Epithelial cell of prostate (primary cell): ENCODE results near the gene PRDM13.

Experiments used
- DNase-seq: peaks from one replicate; pipeline ENCODE4 v3.0.0-alpha.2; 2011; ENCODE audit warnings: low read depth, low spot score
- H3K27ac ChIP-seq: fragments of 450-650 bp; 2 replicates; pipeline ENCODE4 v1.5.1; 2017; ENCODE audit warnings: mild to moderate bottlenecking

The PRDM13 gene

DNA sequence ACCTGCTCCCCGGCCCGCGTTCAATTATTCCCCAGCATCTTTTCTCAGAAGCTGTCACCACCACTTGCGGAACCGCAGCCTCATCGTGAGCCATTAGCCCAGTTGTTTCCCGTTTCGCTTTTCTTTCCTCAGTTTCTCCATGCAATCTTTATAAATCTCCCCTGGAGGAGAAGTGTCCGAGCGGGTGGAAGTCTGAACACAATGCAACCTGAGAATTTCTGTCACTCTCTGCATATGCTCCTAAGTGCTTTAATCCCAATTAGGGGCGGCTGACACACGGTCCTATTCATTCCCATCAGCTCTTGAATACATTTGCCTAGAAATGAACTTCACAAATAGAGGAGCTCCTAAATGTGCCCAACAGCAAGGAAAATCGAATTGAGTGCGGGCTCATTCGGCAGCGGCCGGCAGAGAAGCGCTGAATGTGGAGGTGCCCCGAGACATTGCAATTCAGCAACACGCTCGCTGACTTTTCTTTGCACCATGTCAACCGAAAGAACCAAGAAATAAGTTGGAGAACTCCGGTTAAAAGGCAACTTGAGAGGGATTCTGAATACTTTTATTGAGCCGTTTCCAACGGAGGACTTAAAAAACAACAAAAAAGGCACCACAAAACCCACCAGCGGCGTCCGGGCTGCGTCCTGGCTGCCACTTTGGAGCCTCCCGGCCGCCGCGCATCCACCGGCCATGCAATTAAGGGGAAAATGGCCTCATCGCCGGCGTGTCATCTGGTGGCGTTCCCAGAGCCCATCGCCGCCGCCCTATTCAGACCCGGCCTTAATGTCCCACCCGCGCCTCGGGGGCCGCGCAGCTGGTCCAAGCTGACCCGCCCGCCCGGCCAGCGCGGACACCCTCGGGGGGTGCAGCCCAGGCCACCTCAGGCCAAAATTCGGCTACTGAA lies 3.9 kb upstream of the PRDM13 start:
- H3K27ac ChIP-seq: no peak overlapping the region
- no peak for DNase-seq

DNA sequence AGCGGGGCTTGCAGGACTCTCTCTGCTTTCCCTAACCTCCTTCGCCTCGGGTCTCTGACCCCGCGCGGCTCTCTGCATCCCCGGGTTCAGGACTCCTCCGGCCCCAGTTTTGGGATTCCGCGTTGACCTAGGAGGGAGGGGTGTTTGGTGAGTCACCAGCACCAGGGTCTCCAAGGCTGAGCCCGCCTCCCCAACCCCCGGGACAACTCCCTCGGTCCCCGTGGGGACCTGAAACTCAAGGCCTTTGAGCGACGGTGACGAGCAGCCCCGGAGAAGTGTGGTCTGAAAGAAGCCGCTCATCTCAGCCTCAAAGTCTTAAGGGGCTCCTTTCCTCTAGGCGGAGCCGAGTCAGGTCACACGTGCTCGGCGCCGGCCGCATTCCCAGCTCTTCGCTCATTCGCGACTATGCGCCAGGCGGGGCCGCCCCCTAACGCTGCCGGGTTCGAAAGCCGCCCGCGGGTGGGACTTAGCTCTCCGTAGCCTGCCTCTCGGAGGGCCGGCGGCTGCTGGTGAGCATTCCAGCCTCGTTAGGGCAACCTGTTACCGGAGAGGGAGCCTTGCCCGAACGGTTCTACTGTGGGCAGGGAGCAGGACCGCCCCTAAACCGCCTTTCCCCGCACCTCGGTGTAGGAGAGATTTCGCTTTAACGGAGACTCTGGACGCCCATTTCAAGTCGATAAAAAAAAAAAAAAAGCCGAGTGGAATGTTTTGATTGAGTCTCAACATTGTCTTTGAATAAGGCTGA lies 3.0 kb upstream of the PRDM13 start:
- DNase-seq: no peak

DNA sequence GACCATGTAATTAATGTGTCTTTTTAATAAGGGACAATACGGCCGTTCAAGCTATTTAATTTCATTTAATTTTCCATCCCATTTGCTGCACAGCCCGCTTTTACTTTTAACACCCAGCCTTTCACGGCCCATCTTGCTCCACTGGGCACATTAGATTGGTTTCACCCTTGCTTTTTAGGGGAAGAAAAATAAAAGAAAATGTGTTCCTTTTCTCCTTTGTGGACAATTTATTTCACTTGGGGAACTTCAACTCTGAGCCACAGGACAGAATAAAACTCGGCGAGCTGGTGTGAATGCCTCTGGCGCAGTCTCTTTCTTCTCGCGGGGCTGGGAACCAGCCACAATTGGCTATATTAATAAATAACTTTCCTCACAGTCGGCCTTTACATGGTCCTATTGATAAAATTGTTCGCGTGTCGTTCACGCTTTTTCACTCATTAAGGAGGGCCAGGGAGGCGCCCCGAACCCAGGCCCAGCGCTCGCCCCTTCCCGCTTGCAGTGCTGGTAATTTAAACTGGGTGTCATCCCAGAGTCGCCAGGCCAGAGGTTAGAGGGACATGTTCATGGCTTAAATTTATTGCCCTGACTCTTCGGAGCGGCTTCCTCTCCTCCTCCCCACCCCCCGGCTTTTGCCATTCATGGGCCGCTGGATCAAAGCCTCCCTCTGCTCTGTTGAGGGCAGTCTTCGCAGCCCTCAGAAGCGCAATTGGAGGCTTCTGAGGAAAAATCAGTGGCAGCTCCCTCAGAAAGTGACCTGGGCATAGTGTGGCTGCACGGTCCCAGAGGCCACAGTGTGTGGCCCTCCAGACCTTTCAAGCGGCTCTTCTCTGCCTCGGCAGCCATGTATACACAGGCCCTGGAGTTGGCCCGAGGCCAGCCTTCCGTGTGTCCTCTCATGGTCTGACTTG lies 2.2 kb upstream of the PRDM13 start:
- H3K27ac ChIP-seq: no peak overlapping the region
- no peak for DNase-seq

More for the DNA sequence above, 3.0 kb upstream of the PRDM13 start:
- no peak overlapping the region for H3K27ac ChIP-seq

DNA sequence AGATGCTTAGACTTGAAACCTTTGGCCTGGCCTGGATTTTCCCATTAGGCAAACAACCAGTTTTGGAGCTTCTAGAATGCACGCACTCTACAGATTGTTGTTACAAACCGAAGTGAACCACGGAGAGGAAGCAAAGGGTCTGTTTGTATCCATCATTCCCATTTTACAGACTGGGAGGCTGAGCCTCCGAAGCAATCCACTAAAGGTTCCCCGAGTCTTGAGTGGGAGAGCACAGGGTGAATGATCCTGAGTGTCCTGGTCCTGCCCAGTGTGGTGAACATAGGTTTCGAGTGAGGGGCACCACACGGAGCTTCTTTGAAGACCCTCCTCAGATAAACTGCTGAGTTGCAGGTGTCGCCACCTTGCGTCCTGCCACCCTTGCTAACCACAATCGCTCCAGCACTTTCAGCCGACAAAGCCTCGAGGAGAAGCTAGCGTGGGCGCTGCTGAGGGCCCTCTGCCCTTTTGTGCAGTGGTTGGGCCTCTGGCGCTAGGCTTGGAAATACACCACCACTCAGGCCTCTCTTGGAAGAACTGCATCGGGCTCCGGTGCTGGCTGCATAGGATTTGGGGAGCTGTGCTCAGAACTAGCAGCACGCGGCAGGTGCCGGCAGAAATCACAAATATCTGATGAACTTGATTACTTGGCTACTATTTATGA lies 1.4 kb upstream of the PRDM13 start:
- DNase-seq: no peak
- H3K27ac ChIP-seq: no peak overlapping the region

DNA sequence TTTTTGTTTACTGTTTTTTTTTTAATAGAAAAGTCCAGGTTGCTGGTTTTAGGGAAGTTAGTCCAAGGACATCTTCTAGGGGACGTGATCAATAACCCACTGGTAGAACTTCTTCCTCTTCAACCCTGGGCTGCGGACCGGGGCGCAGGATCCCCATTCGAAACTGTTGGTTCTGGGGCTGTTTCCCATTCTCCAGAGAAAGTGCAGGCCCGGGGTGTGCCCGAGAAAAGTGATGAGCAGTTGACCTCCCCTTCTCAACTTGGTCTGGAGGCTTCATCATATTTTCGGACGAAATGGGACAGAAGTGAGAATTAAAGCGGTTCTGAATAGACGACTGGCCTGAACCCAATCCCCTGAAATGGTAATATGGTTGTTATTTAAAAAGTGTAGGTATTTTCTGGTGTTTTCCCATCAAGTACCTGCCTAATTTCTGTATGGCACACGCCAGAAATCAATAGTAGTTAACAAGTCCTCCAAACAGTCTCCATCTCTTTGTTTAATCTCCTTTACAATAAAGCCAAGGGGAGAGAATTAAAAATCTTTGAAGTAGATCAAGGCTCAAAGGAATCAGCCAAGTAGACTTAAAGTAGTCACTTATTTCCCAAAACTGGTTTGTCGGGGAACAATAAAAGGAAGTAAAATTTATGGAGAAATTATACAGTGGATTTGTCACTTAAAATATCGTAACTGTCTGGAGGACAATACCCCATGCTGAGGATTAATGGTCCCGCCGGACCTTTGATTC lies 550 bp upstream of the PRDM13 start:
- no peak for DNase-seq
- no peak overlapping the region for H3K27ac ChIP-seq

DNA sequence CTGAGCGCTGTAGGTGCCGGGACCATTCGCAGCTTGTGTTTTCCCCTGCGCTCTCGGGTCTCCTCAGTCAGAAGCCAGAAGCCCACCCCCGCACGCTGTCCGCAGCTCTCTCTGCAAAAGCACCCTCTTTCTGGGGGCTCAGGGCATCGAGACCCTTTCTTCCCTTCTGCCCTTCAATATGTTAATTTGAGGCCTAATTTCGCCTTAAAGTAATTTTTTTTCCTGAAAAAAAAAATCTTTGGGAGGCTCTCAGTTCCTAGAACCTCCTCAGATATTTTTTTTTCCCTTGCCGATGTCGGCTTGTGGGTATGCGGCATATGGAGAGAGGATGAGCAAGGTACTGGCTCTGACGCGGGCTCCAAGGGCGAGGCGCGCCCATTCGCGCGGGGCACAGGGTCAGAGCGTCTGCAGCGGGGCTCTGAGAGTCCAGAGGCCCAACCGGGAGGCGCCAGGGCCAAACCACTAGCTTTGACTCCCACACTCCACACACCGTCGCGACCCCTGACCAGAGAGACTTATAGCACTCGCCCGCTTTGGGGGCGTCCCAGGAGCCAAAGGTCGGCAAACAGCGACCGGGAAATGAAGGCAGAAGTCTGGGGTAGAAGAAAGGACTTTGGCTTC lies 893 bp downstream of the PRDM13 start:
- no peak overlapping the region for H3K27ac ChIP-seq
- DNase-seq: no peak

DNA sequence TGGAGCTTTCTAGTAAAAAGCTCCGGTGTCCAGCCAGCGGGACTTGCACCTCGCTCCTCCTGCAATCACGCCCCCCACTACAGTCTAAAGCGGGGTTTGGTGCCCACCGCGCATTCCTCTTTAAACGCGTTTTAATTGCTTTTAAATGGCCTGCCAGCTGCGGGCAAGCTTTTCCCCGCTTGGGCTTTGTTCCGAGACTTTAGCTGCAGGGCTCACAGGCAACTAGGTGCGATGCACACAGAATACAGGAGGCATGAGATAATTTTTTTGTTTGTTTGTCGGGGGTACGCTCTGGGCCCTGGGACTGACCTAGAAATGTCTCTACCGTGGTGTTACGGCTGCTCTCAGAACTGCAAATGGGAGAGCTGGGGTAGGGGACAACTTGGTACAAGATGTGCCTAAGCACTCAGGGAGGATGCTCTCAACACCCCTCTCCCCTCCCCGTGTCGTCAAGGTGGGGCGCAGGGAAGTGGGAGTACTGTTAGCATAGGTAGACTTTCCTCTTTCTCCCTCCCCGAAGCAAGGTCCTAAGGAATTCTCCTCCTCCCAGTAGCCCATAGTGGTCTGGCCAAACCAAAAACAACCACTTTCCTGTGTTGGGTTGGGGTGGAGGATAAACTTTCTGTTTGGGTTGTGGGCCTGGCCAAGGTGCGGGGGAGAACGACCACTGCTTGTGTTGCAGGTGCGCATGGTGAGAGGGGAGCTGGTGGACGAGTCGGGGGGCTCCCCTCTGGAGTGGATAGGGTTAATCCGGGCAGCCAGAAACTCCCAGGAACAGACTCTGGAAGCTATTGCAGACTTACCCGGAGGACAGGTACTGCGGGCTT lies 1.6 kb downstream of the PRDM13 start:
- no peak overlapping the region for H3K27ac ChIP-seq
- no peak for DNase-seq

DNA sequence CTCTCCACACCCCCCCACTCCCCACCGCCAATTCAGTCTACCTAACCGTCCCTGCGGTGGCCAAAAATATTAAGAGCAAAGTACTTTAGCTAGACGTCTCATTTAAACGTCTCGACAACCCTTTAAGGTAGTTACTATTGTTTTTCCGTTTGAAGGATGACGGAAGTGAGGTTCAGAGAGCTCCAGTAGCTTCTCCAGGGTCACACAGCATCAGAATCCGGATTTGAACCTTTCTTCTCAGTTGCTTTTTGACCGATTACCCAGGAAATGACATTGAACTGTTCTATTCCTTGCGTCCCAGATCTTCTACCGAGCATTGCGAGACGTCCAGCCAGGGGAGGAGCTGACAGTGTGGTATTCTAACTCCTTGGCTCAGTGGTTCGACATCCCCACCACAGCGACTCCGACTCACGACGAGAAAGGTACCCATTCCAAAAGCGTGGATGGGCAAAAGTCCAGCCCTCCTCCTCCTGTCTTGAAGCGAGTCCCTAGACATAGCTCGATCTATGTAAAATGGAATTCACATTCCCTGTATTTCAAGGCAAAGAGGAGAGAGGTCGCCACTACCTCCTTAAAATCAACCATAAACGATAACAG lies 2.4 kb downstream of the PRDM13 start:
- no peak overlapping the region for H3K27ac ChIP-seq
- DNase-seq: no peak

DNA sequence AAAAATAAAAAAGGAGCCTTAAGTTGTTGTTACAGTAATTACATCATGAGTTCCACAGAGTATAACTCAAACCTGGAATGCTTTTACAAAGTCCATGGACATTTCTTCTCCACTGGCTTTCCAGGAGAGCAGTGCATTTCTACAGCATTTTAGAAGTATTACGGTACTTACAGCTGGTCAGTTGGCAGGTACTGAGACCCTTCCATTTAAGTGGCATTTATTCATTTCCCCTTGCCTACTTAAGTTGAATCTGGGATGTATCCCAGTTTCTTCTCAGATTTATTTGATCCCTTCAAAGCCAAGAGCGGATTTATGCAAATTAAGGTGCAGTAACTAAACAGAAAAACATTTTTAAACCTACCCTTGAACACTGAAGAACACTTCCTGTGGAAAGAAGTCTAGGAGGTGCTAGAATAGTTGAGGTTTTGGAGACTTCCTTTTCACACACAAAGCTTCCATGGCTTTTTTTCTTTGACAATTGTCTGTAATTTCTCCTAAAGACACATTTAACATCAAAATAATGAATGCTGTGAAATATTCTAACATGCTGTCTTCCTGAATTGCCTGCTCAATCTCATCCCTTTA lies 3.4 kb downstream of the PRDM13 start:
- no peak overlapping the region for H3K27ac ChIP-seq
- DNase-seq: no peak

DNA sequence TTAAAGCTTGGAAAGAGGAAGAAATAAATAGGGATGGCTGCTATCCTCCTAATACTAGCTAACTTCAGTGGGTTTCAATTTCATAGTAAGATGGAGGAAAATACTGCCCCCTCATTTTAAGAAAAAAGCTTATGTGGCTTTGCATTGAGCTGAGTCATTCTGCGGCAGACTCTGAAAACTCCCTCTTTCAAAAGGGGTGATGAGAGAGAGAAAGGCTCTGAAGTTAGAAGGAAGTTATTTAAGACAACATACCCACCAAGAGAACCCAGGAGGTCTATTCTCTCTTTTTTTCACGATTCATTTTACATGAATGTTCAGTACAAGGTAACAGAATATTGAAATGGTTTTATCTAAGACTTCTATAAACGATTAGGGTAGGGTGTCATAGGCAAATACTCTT lies 4.5 kb downstream of the PRDM13 start:
- DNase-seq: no peak
- no peak overlapping the region for H3K27ac ChIP-seq

DNA sequence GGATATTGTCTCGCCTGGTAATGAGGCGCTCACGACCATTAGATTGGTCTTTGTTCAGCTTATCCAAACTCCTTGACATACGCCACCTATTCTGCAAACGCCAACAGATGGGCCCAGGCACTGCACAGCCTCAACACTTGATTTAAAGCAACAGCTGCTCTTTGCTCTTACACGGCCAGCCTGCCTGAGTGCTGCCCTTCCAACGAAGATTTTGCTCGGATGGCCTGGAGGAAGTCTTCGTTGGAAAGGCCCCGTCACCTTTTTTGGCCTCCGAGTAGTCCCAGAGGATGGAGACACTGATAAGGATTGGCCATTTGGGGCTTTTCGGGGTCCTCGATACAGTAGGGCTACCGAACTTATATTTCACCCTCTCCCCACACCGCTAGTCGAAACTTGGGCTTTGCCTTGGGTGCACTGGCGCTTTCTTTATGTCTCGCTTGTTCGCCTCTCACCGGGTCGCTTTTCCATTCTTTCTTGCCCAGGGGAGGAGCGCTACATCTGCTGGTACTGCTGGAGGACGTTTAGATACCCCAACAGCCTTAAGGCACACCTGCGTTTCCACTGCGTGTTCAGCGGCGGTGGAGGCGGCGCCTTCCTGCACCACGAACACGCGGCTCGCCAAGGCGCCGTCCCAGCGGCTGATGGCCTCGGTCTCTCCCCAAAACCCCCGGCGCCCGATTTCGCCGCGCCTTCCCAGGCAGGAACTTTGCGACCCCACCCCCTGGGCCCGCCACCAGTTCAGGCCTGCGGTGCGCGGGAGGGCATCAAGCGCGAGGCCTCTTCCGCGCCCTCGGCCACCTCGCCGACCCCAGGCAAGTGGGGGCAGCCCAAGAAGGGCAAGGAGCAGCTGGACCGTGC lies 6.1 kb downstream of the PRDM13 start:
- no peak overlapping the region for H3K27ac ChIP-seq
- no peak for DNase-seq

DNA sequence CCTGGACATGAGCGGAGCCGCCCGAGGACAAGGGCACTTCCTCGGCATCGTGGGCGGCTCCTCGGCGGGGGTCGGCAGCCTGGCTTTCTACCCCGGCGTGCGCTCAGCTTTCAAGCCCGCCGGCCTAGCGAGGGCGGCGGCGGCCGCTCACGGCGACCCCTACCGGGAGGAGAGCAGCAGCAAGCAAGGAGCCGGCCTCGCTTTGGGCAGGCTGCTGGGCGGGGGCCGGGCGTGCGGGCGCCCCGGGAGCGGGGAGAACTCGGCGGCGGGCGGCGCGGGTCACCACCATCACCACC lies 6.7 kb downstream of the PRDM13 start:
- no peak for DNase-seq
- no peak overlapping the region for H3K27ac ChIP-seq

DNA sequence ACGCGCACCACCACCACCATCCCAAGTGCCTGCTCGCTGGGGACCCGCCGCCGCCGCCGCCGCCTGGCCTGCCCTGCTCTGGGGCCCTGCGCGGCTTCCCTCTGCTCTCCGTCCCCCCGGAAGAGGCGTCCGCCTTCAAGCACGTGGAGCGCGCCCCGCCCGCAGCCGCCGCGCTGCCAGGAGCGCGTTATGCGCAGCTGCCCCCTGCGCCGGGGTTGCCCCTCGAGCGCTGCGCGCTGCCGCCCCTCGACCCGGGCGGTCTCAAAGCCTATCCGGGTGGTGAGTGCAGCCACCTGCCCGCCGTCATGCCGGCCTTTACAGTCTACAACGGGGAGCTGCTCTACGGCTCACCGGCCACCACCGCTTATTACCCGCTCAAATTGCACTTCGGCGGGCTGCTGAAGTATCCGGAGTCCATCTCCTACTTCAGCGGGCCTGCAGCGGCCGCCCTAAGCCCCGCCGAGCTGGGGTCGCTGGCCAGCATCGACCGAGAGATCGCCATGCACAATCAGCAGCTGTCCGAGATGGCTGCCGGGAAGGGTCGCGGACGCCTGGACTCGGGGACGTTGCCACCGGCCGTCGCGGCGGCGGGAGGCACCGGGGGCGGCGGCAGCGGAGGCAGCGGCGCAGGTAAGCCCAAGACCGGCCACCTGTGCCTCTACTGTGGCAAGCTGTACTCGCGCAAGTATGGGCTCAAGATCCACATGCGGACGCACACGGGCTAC lies 7.2 kb downstream of the PRDM13 start:
- no peak for DNase-seq
- no peak overlapping the region for H3K27ac ChIP-seq

DNA sequence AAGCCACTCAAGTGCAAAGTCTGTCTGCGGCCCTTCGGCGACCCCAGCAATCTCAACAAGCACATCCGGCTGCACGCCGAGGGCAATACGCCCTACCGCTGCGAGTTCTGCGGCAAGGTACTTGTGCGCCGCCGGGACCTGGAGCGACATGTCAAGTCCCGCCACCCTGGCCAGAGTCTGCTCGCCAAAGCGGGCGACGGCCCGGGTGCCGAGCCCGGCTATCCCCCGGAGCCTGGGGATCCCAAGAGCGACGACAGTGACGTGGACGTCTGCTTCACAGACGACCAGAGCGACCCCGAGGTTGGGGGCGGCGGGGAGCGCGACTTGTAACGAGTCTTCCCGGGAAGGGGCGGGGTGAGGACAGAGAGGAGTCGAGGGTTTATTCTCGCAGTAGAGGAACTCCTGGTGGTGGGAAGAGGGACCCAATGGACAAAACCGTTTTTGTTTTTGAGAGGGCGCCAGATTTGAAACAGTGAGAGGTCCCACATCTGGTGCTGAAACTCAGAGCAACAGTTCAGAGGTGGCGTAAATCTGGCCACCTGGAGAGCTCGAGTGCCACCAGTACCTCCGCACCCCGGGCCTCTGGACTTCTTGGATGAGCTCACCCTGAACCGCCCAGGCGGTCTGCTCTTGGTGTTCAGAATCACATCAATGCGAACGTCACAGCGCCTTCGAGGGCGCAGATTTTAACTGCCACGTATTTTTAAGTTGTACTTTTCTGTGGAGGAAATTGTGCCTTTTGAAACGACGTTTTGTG lies 8.0 kb downstream of the PRDM13 start:
- no peak for DNase-seq
- H3K27ac ChIP-seq: no peak overlapping the region

DNA sequence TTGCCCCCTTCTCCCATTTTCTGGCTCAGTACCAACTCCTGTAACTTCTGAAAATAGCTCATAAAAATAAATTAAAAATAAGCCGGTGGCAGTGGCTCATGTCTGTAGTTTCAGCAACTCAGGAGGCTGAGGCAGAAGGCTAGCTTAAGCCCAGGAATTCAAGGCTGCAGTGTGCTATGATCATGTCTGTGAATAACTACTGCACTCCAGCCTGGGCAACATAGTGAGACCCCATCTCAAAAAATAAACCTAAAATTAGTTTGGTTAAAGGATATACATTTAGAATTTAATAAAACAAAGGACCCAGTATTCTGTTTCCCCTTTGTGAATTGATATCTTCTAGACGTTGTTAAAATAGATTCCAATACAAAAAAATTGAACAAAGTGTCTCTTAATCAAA lies 10.5 kb downstream of the PRDM13 start:
- DNase-seq: no peak
- H3K27ac ChIP-seq: no peak overlapping the region
